Ovary (tissue), 9 donors: ENCODE results near the gene AUH. TPM values are rescaled to one million over a fixed set of nuclear protein-coding genes. Genes with fewer than 3 reads are reported as not detected.

Source experiments
- DNase-seq, 5 donors: peaks; one replicate each; pipeline ENCODE4 v3.0.0-alpha.2; 2019 to 2020
- H3K27ac ChIP-seq, 2 donors: fragments of 200-600 bp; one replicate each; pipeline versions ENCODE4 v1.5.1 to v1.8.0; 2019 to 2022
- H3K27me3 ChIP-seq: fragments of 200-600 bp; one replicate; pipeline ENCODE4 v1.8.0; 2022
- H3K36me3 ChIP-seq: fragments of 200-600 bp; sonication (generic); one replicate; pipeline ENCODE4 v1.5.1; 2019
- H3K4me1 ChIP-seq: one replicate; pipeline ENCODE4 v1.8.1; 2013; ENCODE audit warnings: mild to moderate bottlenecking, moderate library complexity; ENCODE audit not compliant: insufficient read depth
- H3K4me3 ChIP-seq: fragments of 200-600 bp; sonication (generic); one replicate; pipeline ENCODE4 v1.5.1; 2017
- H3K9me3 ChIP-seq, 2 donors: fragments of 200-600 bp in 1 of 2; sonication (generic) in 1 of 2; one replicate each; pipeline versions ENCODE4 v1.5.1 to v1.8.1; 2013 to 2019; ENCODE audit warnings: mild to moderate bottlenecking in 1 of 2, moderate library complexity in 1 of 2
- CTCF ChIP-seq, 3 donors: fragments of 450-650 bp in 2 of 3; fragments of 200-600 bp in 1 of 3; IDR thresholded peaks; one replicate each; pipeline versions ENCODE4 v1.5.1 to v1.8.0; 2016 to 2022; ENCODE audit warnings: antibody characterized with exemption in 3 of 3, mild to moderate bottlenecking in 1 of 3
- EP300 ChIP-seq: sonication (generic); formaldehyde crosslinking; IDR thresholded peaks from one replicate; pipeline ENCODE4 v1.6.1; 2017; ENCODE audit warnings: antibody characterized with exemption
- POLR2A ChIP-seq: fragments of 450-650 bp; IDR thresholded peaks from one replicate; pipeline ENCODE4 v1.6.1; 2017; ENCODE audit warnings: antibody characterized with exemption, mild to moderate bottlenecking, moderate library complexity
- WGBS, 3 donors: extraction: QIAGEN DNeasy Blood & Tissue Kit in 1 of 3; methylation state at CpG; one replicate each; pipeline versions ENCODE4 v1.1.5 to v1.1.7; 2013 to 2017; 5-methylcytosine and 5-hydroxymethylcytosine counted together
- intact Hi-C, 4 donors: fragments of 100-400 bp; cut with DNase I; formaldehyde crosslinking; loops; one replicate each; pipeline versions ENCODE4 v1.11.0 to v1.15.1; 2022 to 2023
- polyA plus RNA-seq, 2 donors: library from polyadenylated mRNA; stranded (reverse); fragments of 200-250 nt in 1 of 2; fragments of 350-450 nt in 1 of 2; fragmentation: Illumina TruSeq in 1 of 2; extraction: RNeasy Lipid Tissue Mini Kit (QIAGEN cat#74804) in 1 of 2; gene quantifications; one replicate each; pipeline ENCODE4 v1.2.3, GENCODE V29; 2013 to 2014
- total RNA-seq, 7 donors: library from RNA; depleted of rRNA in 2 of 7; stranded (reverse); fragments of >200 nt in 2 of 7; fragmentation: NEBNext Ultra II Directional in 3 of 7; extraction: Animal tissue kit (Norgen Biotek cat#: 25700) in 3 of 7; gene quantifications; one replicate each; pipeline versions ENCODE4 v1.1.0 to v1.2.4, GENCODE V29; 2016 to 2023
- donor health status: DM: no; HTN: no; CAD: no; lungs with moderate emphysema.
- donor health status: DM: no; HTN: no; CAD: no.
- donor health status: Bipolar disorder and iron deficiency.
- donor health status: DM: yes; HTN: yes; CAD: no.
- donor health status: DM: no; HTN: no; CAD: no.
- donor health status: DM: yes; HTN: yes; CAD: no.

Gene AUH
- total and polyA plus RNA-seq, 9 donors, result 12.0 to 48.5 (median 18.6) TPM

DNA sequence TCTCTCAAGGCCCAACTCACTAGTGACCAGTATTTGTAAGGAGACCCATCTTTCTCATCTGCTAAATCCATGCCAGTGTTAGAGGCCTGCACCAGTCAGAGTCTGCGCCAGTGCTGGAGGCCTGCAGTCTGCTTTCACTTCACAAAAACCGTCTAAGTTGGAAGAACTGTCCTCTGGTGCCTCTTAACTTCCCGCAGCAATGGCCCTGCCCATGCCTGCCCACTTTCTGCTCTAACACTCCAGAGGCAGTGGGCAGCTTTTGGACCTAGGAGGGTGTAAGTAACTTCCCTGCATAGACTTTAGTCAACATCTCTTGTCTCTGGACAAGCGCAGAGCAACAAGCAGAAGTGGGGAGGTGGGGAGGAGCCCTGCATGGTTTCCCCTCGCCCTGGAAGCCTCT is 152.9 kb downstream of the AUH start:
- Histone ChIP-seq H3K27me3 (no peaks in the 10 kb centered on the region), H3K4me1 (peaks cover 5% of the 10 kb centered on the region), H3K27ac (peak overlapping the region in 1 of 2 donors; percentile 59), H3K9me3 (no peaks in the 10 kb centered on the region), H3K4me3 (no peak overlapping the region), H3K36me3 (no peaks in the 10 kb centered on the region)
- intact Hi-C loops, result loop anchor here in 1 of 4 donors (10.0 kb wide), 1 partner anchor 86 kb away; no protein-coding TSS in a partner anchor
- no peak for DNase-seq
- no peak for TF ChIP-seq CTCF (IDR thresholded peaks at IDR 0.05)
- TF ChIP-seq EP300, result no peak
- TF ChIP-seq POLR2A, result no peak
- WGBS, 3 donors, result 90 to 95% (median 94%) methylated on average over 5 of the region's 5 CpGs

- DNase-seq, result no peak
- no peak for TF ChIP-seq EP300
- TF ChIP-seq POLR2A, result no peak
- TF ChIP-seq CTCF (IDR thresholded peaks at IDR 0.05), result no peak
- no peaks in the 10 kb centered on the region for H3K9me3 ChIP-seq
- WGBS, 3 donors, result 53 to 64% (median 62%) methylated on average over 3 of the region's 3 CpGs
- intact Hi-C loops, result loop anchor here in 1 of 4 donors (10.0 kb wide), 1 partner anchor 86 kb away; no protein-coding TSS in a partner anchor
- peak overlapping the region; percentile 31 to 59 for H3K27ac ChIP-seq
- peaks cover 5% of the 10 kb centered on the region for H3K4me1 ChIP-seq
- H3K27me3 ChIP-seq, result no peaks in the 10 kb centered on the region
- no peak overlapping the region for H3K4me3 ChIP-seq
- H3K36me3 ChIP-seq, result no peaks in the 10 kb centered on the region
Measured at GRCh38 chr9:91208419-91208745, 153.3 kb downstream of the AUH start.

DNA sequence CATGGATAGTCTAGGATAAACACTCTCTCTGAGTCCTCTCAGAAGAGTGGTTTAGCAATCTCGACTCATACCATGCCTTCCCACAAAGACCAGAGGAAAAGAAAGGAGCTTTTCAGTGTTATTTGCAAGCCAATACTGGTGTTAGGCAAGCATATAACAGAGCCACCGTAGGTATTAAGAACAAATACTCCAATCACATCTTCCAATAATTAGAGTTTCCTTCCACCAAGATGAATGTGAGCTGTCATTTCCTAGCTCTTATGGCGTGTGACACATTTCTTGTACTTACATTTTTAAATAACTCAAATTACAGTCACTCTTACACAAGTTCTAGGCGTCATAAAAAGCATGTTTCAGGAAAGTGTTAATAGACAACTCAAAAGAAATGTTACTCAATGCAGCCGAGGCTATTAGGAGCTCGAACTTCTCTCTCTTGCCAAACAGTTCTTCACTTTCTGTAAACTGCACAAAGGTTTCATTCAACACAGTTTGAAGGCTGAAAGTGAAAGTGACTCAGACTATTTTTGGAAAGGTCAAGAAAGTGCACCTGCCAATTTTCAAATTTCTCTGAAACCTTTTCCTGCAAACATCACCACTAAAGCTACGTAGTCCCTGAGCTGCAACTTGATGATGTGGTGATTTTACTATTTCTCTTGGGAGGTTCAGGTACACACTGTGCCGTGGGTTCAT is 153.8 kb downstream of the AUH start:
- 19 to 28% (median 21%) methylated on average over 8 of the region's 8 CpGs for WGBS, 3 donors
- DNase-seq, result no peak
- H3K36me3 ChIP-seq, result no peaks in the 10 kb centered on the region
- H3K27ac ChIP-seq, result peak overlapping the region; percentile 31 to 59
- no peaks in the 10 kb centered on the region for H3K27me3 ChIP-seq
- H3K9me3 ChIP-seq, result no peaks in the 10 kb centered on the region
- TF ChIP-seq CTCF (IDR thresholded peaks at IDR 0.05) (no peak), EP300 (peak; percentile 68), POLR2A (no peak)
- H3K4me1 ChIP-seq, result peaks cover 5% of the 10 kb centered on the region
- intact Hi-C loops, result loop anchor here in 1 of 4 donors (10.0 kb wide), 1 partner anchor 87 kb away; no protein-coding TSS in a partner anchor
- H3K4me3 ChIP-seq, result no peak overlapping the region

GRCh38 chr9:91207397-91207728 is 154.4 kb downstream of the AUH start:
- H3K27ac ChIP-seq, result peak overlapping the region in 1 of 2 donors; percentile 47
- no peaks in the 10 kb centered on the region for H3K36me3 ChIP-seq
- no peaks in the 10 kb centered on the region for H3K27me3 ChIP-seq
- DNase-seq, result no peak
- TF ChIP-seq CTCF (IDR thresholded peaks at IDR 0.05), result no peak
- no peak for TF ChIP-seq EP300
- no peak for TF ChIP-seq POLR2A
- intact Hi-C loops, result loop anchor here in 1 of 4 donors (10.0 kb wide), 1 partner anchor 87 kb away; no protein-coding TSS in a partner anchor
- peaks cover 5% of the 10 kb centered on the region for H3K4me1 ChIP-seq
- H3K9me3 ChIP-seq, result no peaks in the 10 kb centered on the region
- H3K4me3 ChIP-seq, result no peak overlapping the region
- WGBS, 3 donors, result 85 to 91% (median 89%) methylated on average over 9 of the region's 9 CpGs
